K562 treated with DMSO at 1 percent for 24 hours (cell line): ENCODE measurements around the gene QRFP. TPM values are rescaled to one million over a fixed set of nuclear protein-coding genes. Genes with fewer than 3 reads are reported as not detected.

Experiments
- total RNA-seq: library from RNA; unstranded; fragments of 300-600 nt; gene quantifications from 2 replicates; pipeline ENCODE4 v1.2.3, GENCODE V29; 2022; ENCODE audit warnings: low read depth; ENCODE audit not compliant: insufficient read depth

The QRFP gene
- total RNA-seq: 0.81 and 0.89 TPM in 2 replicates

GRCh38 chr9:130896233-130897014, at the start of gene QRFP:
TSS of gene QRFP (minus strand) at chr9:130896812. CDS start at chr9:130893838, 2,974 bp downstream.

DNA sequence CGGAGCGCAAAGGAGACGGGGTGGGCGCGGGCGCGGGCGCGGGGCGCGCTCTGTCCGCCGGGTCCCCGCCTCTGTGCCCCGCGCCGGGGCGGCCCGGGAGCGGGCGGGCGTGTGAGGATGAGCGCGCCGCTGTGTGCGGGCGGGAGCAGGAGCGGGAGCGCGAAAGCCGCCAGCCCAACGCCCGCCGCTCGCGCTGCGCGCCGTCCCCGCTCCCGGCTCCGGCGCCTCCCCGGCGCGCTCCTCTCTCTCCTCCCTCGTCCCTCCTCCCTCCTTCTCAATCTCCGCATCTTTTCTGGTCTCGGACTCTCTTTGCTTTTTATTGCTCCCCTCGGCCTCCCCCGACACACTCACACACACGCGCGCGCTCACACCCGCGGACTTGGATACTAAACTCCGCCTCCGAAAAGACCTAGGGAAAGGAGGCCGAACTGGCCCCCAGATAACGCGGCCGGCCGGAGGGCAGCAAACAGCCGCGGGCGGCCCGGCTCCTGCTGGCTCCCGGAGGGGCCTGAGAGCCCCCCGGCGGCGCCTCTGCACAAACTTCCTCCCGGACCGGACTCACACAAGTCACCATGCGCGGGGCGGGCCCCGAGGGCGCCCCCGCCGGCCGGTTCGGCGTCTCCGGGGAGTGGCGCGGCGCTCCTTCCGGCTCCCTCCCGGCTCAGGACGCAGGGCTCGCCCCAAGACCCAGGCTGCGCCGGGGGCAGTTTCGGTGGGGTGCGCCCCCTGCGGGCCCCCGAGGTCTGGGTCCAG, 42.2 kb upstream of the QRFP start, which contains the start of gene FIBCD1:
Gene FIBCD1, minus strand, starts transcription at position 596 of the 753 bp plus-strand sequence. CDS start 640 bp downstream, outside the sequence.

Other genes starting within 250 kb of the QRFP start
- gene PRDM12, start 232.2 kb downstream of the QRFP start, total RNA-seq: 0.24 and 0.27 TPM in 2 replicates
- 21.5 and 24.0 TPM in 2 replicates for gene EXOSC2, start 203.0 kb downstream of the QRFP start, total RNA-seq
- gene ABL1, start 61.6 kb downstream of the QRFP start, total RNA-seq: 120 and 121 TPM in 2 replicates
- gene FIBCD1, start 42.4 kb upstream of the QRFP start, total RNA-seq: 0.21 TPM in 1 of 2 replicates, not detected in the other
- 0.07 TPM in 1 of 2 replicates, not detected in the other for gene LAMC3, start 112.4 kb upstream of the QRFP start, total RNA-seq
- gene AIF1L, start 199.7 kb upstream of the QRFP start, total RNA-seq: 1.8 and 1.9 TPM in 2 replicates
- gene NUP214, start 228.8 kb upstream of the QRFP start, total RNA-seq: 174 and 179 TPM in 2 replicates